Measurements from ENCODE around the gene ZNF516.
A peak's percentile ranks its signal among the peaks of the same experiment; 100 is the strongest.

Gene ZNF516

GRCh38 chr18:76380127-76380729 lies 114.8 kb downstream of the ZNF516 start:
- DNase-seq (ENCODE audit: low read depth), result no peak

- DNase-seq (ENCODE audit: low read depth), result no peak
These were observed 115.6 kb downstream of the ZNF516 start for GRCh38 chr18:76379226-76380126.

- no peak for DNase-seq (ENCODE audit: low read depth)
These were observed 116.4 kb downstream of the ZNF516 start for GRCh38 chr18:76378526-76379215.

GRCh38 chr18:76377359-76377756 lies 117.7 kb downstream of the ZNF516 start:
- no peak for DNase-seq (ENCODE audit: low read depth)

- peak; percentile 55 for DNase-seq (ENCODE audit: low read depth)
These were observed 118.2 kb downstream of the ZNF516 start for GRCh38 chr18:76376668-76377358.

GRCh38 chr18:76376225-76376624 lies 118.8 kb downstream of the ZNF516 start:
- no peak for DNase-seq (ENCODE audit: low read depth)

- peak; percentile 40 for DNase-seq (ENCODE audit: low read depth)
These were observed 120.4 kb downstream of the ZNF516 start for GRCh38 chr18:76374330-76375281.

GRCh38 chr18:76373297-76373696 lies 121.7 kb downstream of the ZNF516 start:
- no peak for DNase-seq (ENCODE audit: low read depth)

- no peak for DNase-seq (ENCODE audit: low read depth)
These were observed 123.5 kb downstream of the ZNF516 start for GRCh38 chr18:76371301-76372203.

- no peak for DNase-seq (ENCODE audit: low read depth)
These were observed 124.4 kb downstream of the ZNF516 start for GRCh38 chr18:76370686-76371085.

GRCh38 chr18:76370201-76370600 lies 124.8 kb downstream of the ZNF516 start:
- DNase-seq (ENCODE audit: low read depth), result no peak

- DNase-seq (ENCODE audit: low read depth), result no peak
These were observed 125.3 kb downstream of the ZNF516 start for GRCh38 chr18:76369791-76370190.

GRCh38 chr18:76368976-76369375 lies 126.1 kb downstream of the ZNF516 start:
- no peak for DNase-seq (ENCODE audit: low read depth)

GRCh38 chr18:76368271-76368670 lies 126.8 kb downstream of the ZNF516 start:
- DNase-seq (ENCODE audit: low read depth), result no peak

- DNase-seq (ENCODE audit: low read depth), result no peak
These were observed 127.6 kb downstream of the ZNF516 start for GRCh38 chr18:76367168-76368125.

GRCh38 chr18:76365561-76365960 lies 129.5 kb downstream of the ZNF516 start:
- no peak for DNase-seq (ENCODE audit: low read depth)

- no peak for DNase-seq (ENCODE audit: low read depth)
These were observed 130.5 kb downstream of the ZNF516 start for GRCh38 chr18:76364282-76365259.

Measured in activated T-cell treated with anti-CD3 and anti-CD28 coated beads for 48 hours (primary cell).